ENCODE results near the gene OXT.
A peak's percentile ranks its signal among the peaks of the same experiment; 100 is the strongest.

Gene OXT

GRCh38 chr20:3088031-3088430 is 16.6 kb downstream of the OXT start:
- no peak for ATAC-seq

- ATAC-seq = no peak
These were observed 19.1 kb downstream of the OXT start for GRCh38 chr20:3090565-3090964.

GRCh38 chr20:3092611-3093379 is 21.4 kb downstream of the OXT start:
- ATAC-seq = peak; percentile 50 to 62

- ATAC-seq = peak; percentile 21 to 23
These were observed 22.5 kb downstream of the OXT start for GRCh38 chr20:3093861-3094361.

GRCh38 chr20:3094848-3095629 is 23.6 kb downstream of the OXT start:
- no peak for ATAC-seq

GRCh38 chr20:3100480-3100879 is 29.1 kb downstream of the OXT start:
- no peak for ATAC-seq

- ATAC-seq = no peak
These were observed 29.8 kb downstream of the OXT start for GRCh38 chr20:3101251-3101650.

- peak; percentile 97 to 99 for ATAC-seq
These were observed 30.5 kb downstream of the OXT start for GRCh38 chr20:3101737-3102574.

- ATAC-seq = no peak
These were observed 31.4 kb downstream of the OXT start for GRCh38 chr20:3102575-3103368.

GRCh38 chr20:3103369-3104032 is 32.1 kb downstream of the OXT start:
- no peak for ATAC-seq

- ATAC-seq = no peak
These were observed 34.1 kb downstream of the OXT start for GRCh38 chr20:3105256-3106137.

- ATAC-seq = no peak
These were observed 34.8 kb downstream of the OXT start for GRCh38 chr20:3106185-3106584.

- no peak for ATAC-seq
These were observed 35.4 kb downstream of the OXT start for GRCh38 chr20:3106658-3107463.

GRCh38 chr20:3107464-3108025 is 36.1 kb downstream of the OXT start:
- no peak for ATAC-seq

GRCh38 chr20:3109350-3110302 is 38.2 kb downstream of the OXT start:
- no peak for ATAC-seq

GRCh38 chr20:3111507-3111906 is 40.1 kb downstream of the OXT start:
- ATAC-seq = no peak

GRCh38 chr20:3111995-3112394 is 40.6 kb downstream of the OXT start:
- no peak for ATAC-seq

All from activated CD4-positive, CD25-positive, alpha-beta regulatory T cell treated with anti-CD3 and anti-CD28 coated beads, Interleukin-2, amount 50 U/mL, for 24 hours (primary cell).